ENCODE measurements around the gene TMEM140. TPM values are rescaled to one million over a fixed set of nuclear protein-coding genes. Genes with fewer than 3 reads are reported as not detected.
"Not testable (repeated sequence)": the region's sequence is repeated elsewhere in the genome, so short reads cannot be mapped to it uniquely, and the experiment has no call there.

The TMEM140 gene
- total RNA-seq, 4 donors from 2014 or later: 12.8 to 33.1 (median 14.3) TPM

GRCh38 chr7:135168489-135169140 is 20.7 kb downstream of the TMEM140 start:
- no peak for TF ChIP-seq CTCF (IDR thresholded peaks at IDR 0.05)
- intact Hi-C loops (cut with DNase I): loop anchor here (10.0 kb wide), 1 partner anchor 514 kb away; no protein-coding TSS in a partner anchor
- peaks cover 20 to 44% of the 10 kb centered on the region in 2 donors for H3K4me1 ChIP-seq
- no peaks in the 10 kb centered on the region for H3K27me3 ChIP-seq
- H3K4me3 ChIP-seq (replicated peaks in 1 of 3): no peak overlapping the region
- 92 to 95% methylated on average over 13 of the region's 13 CpGs for WGBS, 2 donors
- no peak for DNase-seq
- peaks cover 20 to 27% of the 10 kb centered on the region in 2 donors for H3K36me3 ChIP-seq
- no peaks in the 10 kb centered on the region for H3K9me3 ChIP-seq
- peak overlapping the region in 2 of 3 donors; percentile 92 to 95 for H3K27ac ChIP-seq

- TF ChIP-seq CTCF (IDR thresholded peaks at IDR 0.05): no peak
- no peak for TF ChIP-seq POLR2A (IDR thresholded peaks at IDR 0.05)
- Histone ChIP-seq H3K9me3 (no peaks in the 10 kb centered on the region), H3K4me1 (peaks cover 20 to 44% of the 10 kb centered on the region in 2 donors), H3K27ac (peak overlapping the region; percentile 58 to 95 (median 92)), H3K27me3 (no peaks in the 10 kb centered on the region), H3K36me3 (peaks cover 20 to 27% of the 10 kb centered on the region in 2 donors), H3K4me3 (replicated peaks in 1 of 3) (peak overlapping the region in 2 of 3 donors; percentile 76 to 87)
- intact Hi-C loops (cut with DNase I): loop anchor here (10.0 kb wide), 1 partner anchor 515 kb away; no protein-coding TSS in a partner anchor
- WGBS, 2 donors: 69 to 73% methylated on average over 10 to 11 of the region's 11 CpGs
- DNase-seq: no peak
Observed at GRCh38 chr7:135169141-135169963, 21.5 kb downstream of the TMEM140 start.

- intact Hi-C loops (cut with DNase I): loop anchor here (5.0 to 10.0 kb wide), 2 partner anchors 183 to 515 kb away; partner anchors contain the start of gene AGBL3
- no peak for DNase-seq
Observed at GRCh38 chr7:135169964-135170273, 22.0 kb downstream of the TMEM140 start.

GRCh38 chr7:135170274-135170997 is 22.6 kb downstream of the TMEM140 start, which contains the start of gene CYREN:
CYREN (minus strand) TSS chr7:135170707; CDS start chr7:135168922, 1,785 bp downstream.
- Histone ChIP-seq H3K4me1 (peaks cover 20 to 44% of the 10 kb centered on the region in 2 donors), H3K9me3 (no peaks in the 10 kb centered on the region), H3K36me3 (peaks cover 20 to 23% of the 10 kb centered on the region in 2 donors), H3K27ac (peak within 1 kb of the TSS; percentile 58 to 95 (median 92)), H3K4me3 (replicated peaks in 1 of 3) (peak within 1 kb of the TSS; percentile 76 to 87 (median 76)), H3K27me3 (no peaks in the 10 kb centered on the region)
- intact Hi-C loops (cut with DNase I): loop anchor here (5.0 kb wide), 1 partner anchor 183 kb away; the partner anchor contains the start of gene AGBL3
- TF ChIP-seq POLR2A (IDR thresholded peaks at IDR 0.05): peak in 1 of 2 donors; percentile 78
- TF ChIP-seq CTCF (IDR thresholded peaks at IDR 0.05): peak in 5 of 6 experiments; percentile 32 to 76 (median 61)
- WGBS, 2 donors: 0 to 1% methylated on average over 7 to 28 of the region's 77 CpGs
- peak; percentile 94 to 95 for DNase-seq

More at GRCh38 chr7:135169964-135170273, 22.0 kb downstream of the TMEM140 start:
- WGBS, 2 donors: 3 to 5% methylated on average over 16 of the region's 17 CpGs
- Histone ChIP-seq H3K4me3 (replicated peaks in 1 of 3) (peak overlapping the region; percentile 76 to 87 (median 76)), H3K27me3 (no peaks in the 10 kb centered on the region), H3K4me1 (peaks cover 20 to 44% of the 10 kb centered on the region in 2 donors), H3K36me3 (peaks cover 20 to 27% of the 10 kb centered on the region in 2 donors), H3K27ac (peak overlapping the region; percentile 58 to 95 (median 92)), H3K9me3 (no peaks in the 10 kb centered on the region)
- no peak for TF ChIP-seq CTCF (IDR thresholded peaks at IDR 0.05)
- TF ChIP-seq POLR2A (IDR thresholded peaks at IDR 0.05): no peak

GRCh38 chr7:135170998-135171481 is 23.2 kb downstream of the TMEM140 start:
- DNase-seq: not testable (repeated sequence)
- H3K4me1 ChIP-seq: peaks cover 20 to 38% of the 10 kb centered on the region in 2 donors
- intact Hi-C loops (cut with DNase I): loop anchor here (5.0 kb wide), 1 partner anchor 184 kb away; the partner anchor contains the start of gene AGBL3

More at GRCh38 chr7:135170998-135171481, 23.2 kb downstream of the TMEM140 start:
- Histone ChIP-seq H3K36me3 (peaks cover 17 to 18% of the 10 kb centered on the region in 2 donors), H3K4me3 (replicated peaks in 1 of 3) (peak overlapping the region; percentile 76 to 87 (median 76)), H3K27ac (peak overlapping the region; percentile 58 to 95 (median 92))
- WGBS, 2 donors: 24 to 25% methylated on average over 12 of the region's 12 CpGs
- H3K9me3 ChIP-seq, H3K27me3 ChIP-seq: not testable (repeated sequence)
